NCI-H1092 treated with DMSO at 0.1 percent for 48 hours (cell line): ENCODE data around the gene NPY2R.

Experiments used
- DNase-seq: peaks from one replicate; lab custom pipeline; 2025; lab: John Stamatoyannopoulos, UW

The NPY2R gene

GRCh38 chr4:155249016-155249566 lies 40.7 kb downstream of the NPY2R start:
- no peak for DNase-seq

- no peak for DNase-seq
Measured at GRCh38 chr4:155252327-155252726, 43.9 kb downstream of the NPY2R start.

GRCh38 chr4:155263480-155263879 lies 55.0 kb downstream of the NPY2R start:
- DNase-seq: no peak

GRCh38 chr4:155265113-155265512 lies 56.7 kb downstream of the NPY2R start:
- DNase-seq: no peak
